SU-DHL-6 (cell line): ENCODE measurements around the gene GRAP.
"Not testable (repeated sequence)": the region's sequence is repeated elsewhere in the genome, so short reads cannot be mapped to it uniquely, and the experiment has no call there.

Source experiments
- EZH2phosphoT487 ChIP-seq: fragments of 200-600 bp; sonication (generic), shearing (Covaris generic); conservative IDR thresholded peaks from 2 replicates; pipeline ENCODE4 v1.6.1; 2018; ENCODE audit warnings: mild to moderate bottlenecking, antibody characterized with exemption, low read length, moderate library complexity, mixed read lengths
- TF ChIP-seq, protein P1 (sequence below): fragments of 200-600 bp; sonication (generic); IDR thresholded peaks from one replicate; pipeline ENCODE4 v1.5.1; 2017; ENCODE audit warnings: antibody characterized with exemption, mild to moderate bottlenecking, low read length, moderate library complexity; ENCODE audit not compliant: insufficient read depth, poor library complexity, severe bottlenecking

DNA sequence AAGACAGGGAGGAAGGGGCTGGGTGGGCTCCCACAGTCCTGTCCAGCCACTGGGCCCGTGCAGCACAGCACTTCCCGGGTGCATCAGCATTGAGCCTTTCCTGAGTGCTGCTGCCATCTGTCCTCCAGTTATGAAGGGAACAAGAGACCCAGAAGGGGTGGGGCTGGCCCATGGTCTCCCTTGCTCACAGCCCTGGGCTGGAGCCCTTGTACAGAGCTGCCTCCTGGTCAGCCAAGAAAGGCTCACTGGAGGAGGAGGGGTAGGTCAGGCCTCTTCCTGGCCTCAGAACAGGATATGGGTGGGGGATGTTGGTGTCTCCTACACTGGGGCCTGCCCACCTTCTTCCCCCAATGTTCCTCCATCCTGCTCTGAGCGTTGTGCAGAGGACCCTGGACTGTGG, 30.6 kb upstream of the GRAP start:
- TF ChIP-seq, protein P1, sequence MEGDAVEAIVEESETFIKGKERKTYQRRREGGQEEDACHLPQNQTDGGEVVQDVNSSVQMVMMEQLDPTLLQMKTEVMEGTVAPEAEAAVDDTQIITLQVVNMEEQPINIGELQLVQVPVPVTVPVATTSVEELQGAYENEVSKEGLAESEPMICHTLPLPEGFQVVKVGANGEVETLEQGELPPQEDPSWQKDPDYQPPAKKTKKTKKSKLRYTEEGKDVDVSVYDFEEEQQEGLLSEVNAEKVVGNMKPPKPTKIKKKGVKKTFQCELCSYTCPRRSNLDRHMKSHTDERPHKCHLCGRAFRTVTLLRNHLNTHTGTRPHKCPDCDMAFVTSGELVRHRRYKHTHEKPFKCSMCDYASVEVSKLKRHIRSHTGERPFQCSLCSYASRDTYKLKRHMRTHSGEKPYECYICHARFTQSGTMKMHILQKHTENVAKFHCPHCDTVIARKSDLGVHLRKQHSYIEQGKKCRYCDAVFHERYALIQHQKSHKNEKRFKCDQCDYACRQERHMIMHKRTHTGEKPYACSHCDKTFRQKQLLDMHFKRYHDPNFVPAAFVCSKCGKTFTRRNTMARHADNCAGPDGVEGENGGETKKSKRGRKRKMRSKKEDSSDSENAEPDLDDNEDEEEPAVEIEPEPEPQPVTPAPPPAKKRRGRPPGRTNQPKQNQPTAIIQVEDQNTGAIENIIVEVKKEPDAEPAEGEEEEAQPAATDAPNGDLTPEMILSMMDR = not testable (repeated sequence)
- not testable (repeated sequence) for TF ChIP-seq EZH2phosphoT487
